ENCODE measurements around the gene PPP3CA.

DNA sequence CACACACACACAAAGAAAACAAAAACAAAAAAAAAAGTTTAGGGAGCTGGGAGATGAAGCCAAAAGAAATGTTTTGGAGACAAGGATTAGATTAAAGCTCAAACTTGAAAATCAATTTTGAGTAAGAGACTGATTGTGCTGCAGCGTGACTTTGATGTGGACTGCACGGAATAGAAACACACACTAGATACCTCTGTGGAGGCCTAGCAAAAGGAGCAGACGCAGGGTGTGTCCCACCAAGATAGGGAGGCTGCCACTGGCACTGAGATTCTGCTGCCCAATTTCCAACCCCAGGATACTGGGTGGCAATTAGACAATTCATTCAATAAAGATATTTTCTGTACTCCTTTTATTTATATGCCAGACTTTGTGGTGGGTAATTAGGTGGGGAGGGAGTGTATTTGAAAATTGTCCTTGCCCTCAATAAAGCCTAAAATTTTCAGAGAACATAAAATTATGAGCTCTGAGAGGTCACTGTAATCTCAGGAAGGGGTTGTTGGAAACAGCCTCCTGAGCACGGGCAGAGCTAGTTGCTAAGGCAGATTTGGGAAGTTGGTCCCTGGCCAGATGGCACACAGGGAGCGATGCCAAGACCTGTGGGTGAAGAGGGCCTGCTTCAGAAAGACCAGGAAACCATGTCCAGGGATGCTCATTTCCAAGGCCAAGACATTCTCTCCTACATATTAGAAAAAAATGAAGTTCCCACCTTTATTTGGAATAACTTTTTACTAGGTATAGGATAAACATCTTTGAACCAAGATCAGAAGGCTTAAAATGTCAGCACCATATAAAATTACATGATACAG lies 1.9 kb upstream of the PPP3CA start:
- TF ChIP-seq TARDBP (IDR thresholded peaks at IDR 0.05) (no peak), SP1 (IDR thresholded peaks at IDR 0.05) (no peak), BHLHE40 (IDR thresholded peaks at IDR 0.05; ENCODE audit: borderline replicate concordance) (no peak), NFRKB (IDR thresholded peaks at IDR 0.05) (no peak), HDGF (IDR thresholded peaks at IDR 0.05; ENCODE audit: borderline replicate concordance) (no peak), ZNF384 (IDR thresholded peaks at IDR 0.05) (no peak)

Data from HEK293T (cell line).